Measurements from ENCODE around the gene RAPGEF5.

The RAPGEF5 gene

DNA sequence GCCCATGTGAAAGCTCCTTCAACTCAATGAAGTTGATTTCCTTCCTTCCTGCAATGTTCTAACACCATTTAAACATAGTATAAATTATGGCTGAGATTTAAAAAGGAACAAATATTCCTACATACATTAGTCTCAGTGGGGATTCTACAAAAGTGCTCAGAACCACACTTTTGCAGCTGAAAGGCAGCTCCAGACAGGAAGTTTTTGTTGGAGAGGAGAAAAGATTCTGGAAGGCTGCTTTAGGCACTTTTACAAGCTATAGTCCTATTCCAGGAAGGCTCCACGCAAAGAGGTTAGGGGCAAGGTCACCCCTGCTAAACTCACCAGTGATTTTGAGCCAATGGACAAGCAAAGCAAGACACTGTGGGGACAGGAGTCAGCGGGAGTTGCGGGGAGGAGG is 232.0 kb downstream of the RAPGEF5 start:
- no peak for DNase-seq
- no peaks in the 10 kb centered on the region for H3K27me3 ChIP-seq (replicated peaks; ENCODE audit: control insufficient read depth, insufficient read depth, low read length, poor library complexity, severe bottlenecking)
- H3K9me3 ChIP-seq (ENCODE audit: control insufficient read depth, low read length) = no peaks in the 10 kb centered on the region
- H3K27ac ChIP-seq (ENCODE audit: insufficient read depth, low read length, poor library complexity, severe bottlenecking) = no peak overlapping the region
- no peak overlapping the region for H3K4me3 ChIP-seq (ENCODE audit: insufficient read depth, low read depth, low read length, poor library complexity, severe bottlenecking)
- H3K36me3 ChIP-seq (ENCODE audit: control insufficient read depth, insufficient read depth, low read length) = no peaks in the 10 kb centered on the region
- no peaks in the 10 kb centered on the region for H3K4me1 ChIP-seq (ENCODE audit: control insufficient read depth, insufficient read depth, low read length, poor library complexity, severe bottlenecking)

DNA sequence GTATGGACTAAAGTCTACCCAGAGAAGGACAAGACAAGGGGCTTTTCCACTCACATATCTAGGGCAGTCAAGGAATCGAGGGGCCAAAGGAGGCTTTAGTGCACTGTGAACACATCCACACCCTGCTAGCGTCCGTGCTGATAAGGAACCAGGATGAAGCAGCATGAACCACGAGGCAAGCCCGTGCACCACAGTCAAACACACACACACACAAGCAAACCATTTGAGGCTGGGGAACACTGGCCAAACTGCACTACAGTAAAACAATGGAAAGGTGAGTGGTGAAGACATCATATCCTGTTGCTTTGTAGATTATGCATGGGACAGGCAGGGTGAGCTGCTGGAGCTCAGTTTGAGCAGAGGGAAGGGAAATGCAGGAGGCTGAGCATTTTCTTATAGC is 233.8 kb downstream of the RAPGEF5 start:
- no peaks in the 10 kb centered on the region for H3K4me1 ChIP-seq (ENCODE audit: control insufficient read depth, insufficient read depth, low read length, poor library complexity, severe bottlenecking)

DNA sequence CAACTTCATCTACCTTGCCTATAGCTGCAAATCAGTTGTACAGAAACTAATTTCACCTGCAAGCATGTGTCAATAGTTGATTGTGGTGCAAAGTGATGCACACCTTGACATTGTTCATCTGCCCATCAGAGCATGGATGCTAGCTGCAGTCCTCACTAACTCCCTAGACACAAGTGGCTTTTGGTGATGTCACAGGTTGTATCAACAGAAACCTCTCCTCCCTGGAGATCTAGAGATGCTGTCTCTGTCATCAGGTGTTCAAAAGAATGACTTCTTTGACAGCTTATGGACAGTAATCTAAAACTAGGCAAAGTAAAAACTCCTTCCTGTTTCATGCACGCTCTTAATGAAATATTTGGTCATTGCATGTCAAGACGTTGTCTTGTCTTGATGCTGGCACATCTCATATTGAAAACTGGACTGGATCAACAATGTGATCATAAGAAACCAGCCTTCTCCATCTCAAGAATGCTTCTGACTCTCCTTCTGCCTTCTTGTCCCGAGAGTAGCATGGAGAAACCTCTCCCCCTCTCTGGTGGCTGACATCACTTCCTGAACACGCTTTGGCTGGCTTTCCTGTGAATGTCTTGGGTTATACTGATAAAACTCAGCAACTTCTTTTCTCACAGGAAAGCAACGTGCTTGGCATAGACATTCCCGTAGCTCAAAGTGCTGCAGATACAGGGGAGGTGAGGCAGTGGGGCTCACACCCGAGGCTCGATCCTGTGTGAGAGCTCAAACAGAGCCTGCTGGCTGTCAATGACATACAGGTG is 235.1 kb downstream of the RAPGEF5 start:
- Histone ChIP-seq H3K36me3 (ENCODE audit: control insufficient read depth, insufficient read depth, low read length) (no peaks in the 10 kb centered on the region), H3K27me3 (replicated peaks; ENCODE audit: control insufficient read depth, insufficient read depth, low read length, poor library complexity, severe bottlenecking) (no peaks in the 10 kb centered on the region), H3K27ac (ENCODE audit: insufficient read depth, low read length, poor library complexity, severe bottlenecking) (no peak overlapping the region), H3K4me1 (ENCODE audit: control insufficient read depth, insufficient read depth, low read length, poor library complexity, severe bottlenecking) (no peaks in the 10 kb centered on the region), H3K4me3 (ENCODE audit: insufficient read depth, low read depth, low read length, poor library complexity, severe bottlenecking) (no peak overlapping the region), H3K9me3 (ENCODE audit: control insufficient read depth, low read length) (no peaks in the 10 kb centered on the region)
- DNase-seq = no peak

More for the DNA sequence above, 233.8 kb downstream of the RAPGEF5 start:
- H3K9me3 ChIP-seq (ENCODE audit: control insufficient read depth, low read length) = no peaks in the 10 kb centered on the region
- no peaks in the 10 kb centered on the region for H3K27me3 ChIP-seq (replicated peaks; ENCODE audit: control insufficient read depth, insufficient read depth, low read length, poor library complexity, severe bottlenecking)
- DNase-seq = no peak
- no peak overlapping the region for H3K27ac ChIP-seq (ENCODE audit: insufficient read depth, low read length, poor library complexity, severe bottlenecking)
- no peaks in the 10 kb centered on the region for H3K36me3 ChIP-seq (ENCODE audit: control insufficient read depth, insufficient read depth, low read length)
- no peak overlapping the region for H3K4me3 ChIP-seq (ENCODE audit: insufficient read depth, low read depth, low read length, poor library complexity, severe bottlenecking)

DNA sequence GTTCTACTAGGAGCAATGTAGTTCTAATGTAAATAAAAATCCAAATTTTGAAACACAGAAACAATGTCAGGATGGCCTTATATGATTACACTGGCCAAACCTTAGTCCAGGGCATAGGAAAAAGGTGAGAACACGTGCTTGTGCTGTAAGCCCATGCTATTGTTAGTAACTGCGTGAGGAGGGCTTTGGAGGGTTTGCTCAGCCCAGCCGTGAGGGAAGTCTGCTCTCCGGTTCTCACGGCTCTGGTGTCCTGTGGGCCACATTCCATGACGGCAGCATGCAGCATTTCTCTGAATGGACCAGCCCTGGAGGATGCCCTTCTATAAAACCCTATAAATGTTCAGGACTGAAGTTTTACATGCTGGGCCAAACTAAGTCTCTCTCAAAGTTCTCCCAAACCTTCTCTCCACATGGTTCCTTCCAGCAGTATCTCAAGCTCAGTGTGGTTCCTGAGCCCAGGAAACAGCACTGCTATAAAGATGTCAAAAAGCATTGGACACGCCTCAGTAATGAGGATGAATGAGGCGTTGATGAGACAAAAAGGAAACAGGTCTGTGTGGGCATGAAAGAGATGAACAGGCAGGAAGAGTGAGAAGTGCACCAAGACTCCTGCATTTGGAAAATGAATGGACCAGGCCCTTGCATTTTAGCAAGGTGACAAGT is 236.4 kb downstream of the RAPGEF5 start:
- no peak overlapping the region for H3K4me3 ChIP-seq (ENCODE audit: insufficient read depth, low read depth, low read length, poor library complexity, severe bottlenecking)
- DNase-seq = no peak
- H3K27me3 ChIP-seq (replicated peaks; ENCODE audit: control insufficient read depth, insufficient read depth, low read length, poor library complexity, severe bottlenecking) = no peaks in the 10 kb centered on the region
- H3K4me1 ChIP-seq (ENCODE audit: control insufficient read depth, insufficient read depth, low read length, poor library complexity, severe bottlenecking) = no peaks in the 10 kb centered on the region
- no peaks in the 10 kb centered on the region for H3K9me3 ChIP-seq (ENCODE audit: control insufficient read depth, low read length)
- H3K27ac ChIP-seq (ENCODE audit: insufficient read depth, low read length, poor library complexity, severe bottlenecking) = no peak overlapping the region
- no peaks in the 10 kb centered on the region for H3K36me3 ChIP-seq (ENCODE audit: control insufficient read depth, insufficient read depth, low read length)

DNA sequence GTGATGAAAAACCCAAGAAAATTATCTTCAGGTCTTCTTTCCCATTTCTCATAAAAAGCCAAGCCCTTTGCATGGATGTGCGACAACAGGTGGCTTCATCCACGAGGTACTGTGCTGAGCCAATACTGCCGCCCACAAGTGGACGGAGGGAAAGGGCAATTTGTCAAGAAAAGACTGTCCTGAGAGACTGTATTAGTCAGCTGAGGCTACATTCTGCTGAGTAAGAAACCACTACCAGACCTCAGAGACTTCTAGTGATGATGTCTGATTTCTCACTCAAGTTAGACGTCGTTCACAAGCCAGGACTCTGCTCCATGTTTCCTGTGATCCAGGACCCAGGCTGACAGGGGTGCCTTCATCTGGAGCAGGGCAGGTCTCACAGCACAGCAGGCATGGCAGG is 239.7 kb downstream of the RAPGEF5 start:
- no peak for DNase-seq
- Histone ChIP-seq H3K27ac (ENCODE audit: insufficient read depth, low read length, poor library complexity, severe bottlenecking) (no peak overlapping the region), H3K36me3 (ENCODE audit: control insufficient read depth, insufficient read depth, low read length) (no peaks in the 10 kb centered on the region), H3K4me1 (ENCODE audit: control insufficient read depth, insufficient read depth, low read length, poor library complexity, severe bottlenecking) (no peaks in the 10 kb centered on the region), H3K9me3 (ENCODE audit: control insufficient read depth, low read length) (no peaks in the 10 kb centered on the region), H3K27me3 (replicated peaks; ENCODE audit: control insufficient read depth, insufficient read depth, low read length, poor library complexity, severe bottlenecking) (no peaks in the 10 kb centered on the region), H3K4me3 (ENCODE audit: insufficient read depth, low read depth, low read length, poor library complexity, severe bottlenecking) (no peak overlapping the region)

DNA sequence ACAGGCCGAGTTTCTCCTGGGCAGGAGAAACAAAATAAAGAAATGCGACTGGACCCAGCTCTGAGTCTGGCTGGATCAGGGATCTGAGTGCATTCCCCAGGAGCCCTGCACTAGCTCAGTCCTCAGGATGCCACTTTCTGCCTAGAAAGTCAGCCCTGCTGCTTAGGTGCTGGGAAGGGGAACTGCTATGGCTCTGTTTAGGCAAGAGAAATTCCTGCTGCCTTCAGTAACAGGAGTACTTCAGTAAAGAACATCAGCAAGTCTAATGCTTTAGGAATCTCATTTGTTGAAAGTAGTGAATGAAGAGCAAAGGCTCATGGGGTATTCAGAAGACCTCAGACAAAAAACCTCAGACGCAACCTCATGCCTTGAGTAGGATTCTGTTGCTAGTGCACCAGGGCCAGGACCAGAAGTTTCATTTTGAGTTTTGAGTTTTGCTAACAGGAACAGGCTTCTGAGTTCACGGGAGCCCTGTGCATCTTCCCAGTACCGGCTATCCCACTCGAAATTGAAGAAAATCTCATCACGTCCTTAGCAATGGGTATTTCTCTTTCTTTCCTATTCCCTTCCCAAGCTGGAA is 240.4 kb downstream of the RAPGEF5 start:
- no peaks in the 10 kb centered on the region for H3K36me3 ChIP-seq (ENCODE audit: control insufficient read depth, insufficient read depth, low read length)
- DNase-seq = no peak
- H3K27ac ChIP-seq (ENCODE audit: insufficient read depth, low read length, poor library complexity, severe bottlenecking) = no peak overlapping the region
- no peaks in the 10 kb centered on the region for H3K9me3 ChIP-seq (ENCODE audit: control insufficient read depth, low read length)
- no peaks in the 10 kb centered on the region for H3K27me3 ChIP-seq (replicated peaks; ENCODE audit: control insufficient read depth, insufficient read depth, low read length, poor library complexity, severe bottlenecking)
- H3K4me3 ChIP-seq (ENCODE audit: insufficient read depth, low read depth, low read length, poor library complexity, severe bottlenecking) = no peak overlapping the region
- no peaks in the 10 kb centered on the region for H3K4me1 ChIP-seq (ENCODE audit: control insufficient read depth, insufficient read depth, low read length, poor library complexity, severe bottlenecking)

DNA sequence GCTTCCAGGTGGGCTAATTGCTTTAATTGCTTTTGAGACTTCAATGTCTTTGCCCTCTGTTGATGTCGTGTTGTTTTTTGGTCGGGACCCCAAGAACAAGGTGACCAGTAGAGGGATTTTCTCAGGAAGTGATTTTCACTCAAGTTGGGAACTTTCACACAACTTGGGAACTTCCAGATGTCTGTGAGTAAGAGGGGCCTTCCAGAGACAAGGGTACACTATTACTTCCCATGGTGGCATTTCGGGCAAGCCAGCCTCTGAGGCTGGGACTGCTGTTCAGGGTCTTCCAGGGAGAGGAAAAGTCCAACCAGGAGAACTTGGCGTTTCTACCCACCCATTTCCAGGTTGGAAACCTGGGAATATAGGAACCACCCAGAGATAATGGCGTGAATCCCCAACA is 241.3 kb downstream of the RAPGEF5 start:
- H3K9me3 ChIP-seq (ENCODE audit: control insufficient read depth, low read length) = no peaks in the 10 kb centered on the region

DNA sequence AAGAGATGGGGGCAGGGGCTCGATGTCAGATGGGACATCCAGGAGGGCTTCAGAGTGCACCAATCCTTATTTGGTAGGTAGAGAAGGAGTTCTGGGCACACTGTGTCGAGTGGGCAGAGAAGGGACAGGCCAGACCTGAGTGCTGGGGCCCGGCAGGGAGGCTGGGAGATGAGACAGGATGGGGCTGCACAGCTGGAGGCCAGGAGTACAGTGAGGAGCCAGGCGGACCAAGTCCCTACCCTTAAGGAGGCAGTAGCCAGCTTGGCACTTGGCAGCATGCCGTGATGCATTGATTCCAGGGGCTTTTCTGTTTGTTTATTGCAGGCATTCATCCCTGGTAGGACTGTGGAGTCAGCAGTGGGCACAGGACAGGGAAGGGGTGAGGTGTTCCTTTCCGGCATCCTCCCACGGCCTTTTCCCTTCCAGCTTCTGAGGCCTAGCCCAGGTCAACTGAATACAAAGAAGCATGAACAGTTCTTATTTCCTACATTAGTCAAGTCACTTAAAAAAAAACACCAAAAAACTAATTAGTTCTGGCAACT is 242.4 kb downstream of the RAPGEF5 start:
- no peaks in the 10 kb centered on the region for H3K36me3 ChIP-seq (ENCODE audit: control insufficient read depth, insufficient read depth, low read length)
- no peak overlapping the region for H3K27ac ChIP-seq (ENCODE audit: insufficient read depth, low read length, poor library complexity, severe bottlenecking)
- H3K4me1 ChIP-seq (ENCODE audit: control insufficient read depth, insufficient read depth, low read length, poor library complexity, severe bottlenecking) = no peaks in the 10 kb centered on the region
- no peak for DNase-seq
- H3K4me3 ChIP-seq (ENCODE audit: insufficient read depth, low read depth, low read length, poor library complexity, severe bottlenecking) = no peak overlapping the region
- H3K27me3 ChIP-seq (replicated peaks; ENCODE audit: control insufficient read depth, insufficient read depth, low read length, poor library complexity, severe bottlenecking) = no peaks in the 10 kb centered on the region
- no peaks in the 10 kb centered on the region for H3K9me3 ChIP-seq (ENCODE audit: control insufficient read depth, low read length)

More for the DNA sequence above, 241.3 kb downstream of the RAPGEF5 start:
- H3K36me3 ChIP-seq (ENCODE audit: control insufficient read depth, insufficient read depth, low read length) = no peaks in the 10 kb centered on the region
- no peak for DNase-seq
- no peak overlapping the region for H3K4me3 ChIP-seq (ENCODE audit: insufficient read depth, low read depth, low read length, poor library complexity, severe bottlenecking)
- no peak overlapping the region for H3K27ac ChIP-seq (ENCODE audit: insufficient read depth, low read length, poor library complexity, severe bottlenecking)
- H3K27me3 ChIP-seq (replicated peaks; ENCODE audit: control insufficient read depth, insufficient read depth, low read length, poor library complexity, severe bottlenecking) = no peaks in the 10 kb centered on the region
- no peaks in the 10 kb centered on the region for H3K4me1 ChIP-seq (ENCODE audit: control insufficient read depth, insufficient read depth, low read length, poor library complexity, severe bottlenecking)

DNA sequence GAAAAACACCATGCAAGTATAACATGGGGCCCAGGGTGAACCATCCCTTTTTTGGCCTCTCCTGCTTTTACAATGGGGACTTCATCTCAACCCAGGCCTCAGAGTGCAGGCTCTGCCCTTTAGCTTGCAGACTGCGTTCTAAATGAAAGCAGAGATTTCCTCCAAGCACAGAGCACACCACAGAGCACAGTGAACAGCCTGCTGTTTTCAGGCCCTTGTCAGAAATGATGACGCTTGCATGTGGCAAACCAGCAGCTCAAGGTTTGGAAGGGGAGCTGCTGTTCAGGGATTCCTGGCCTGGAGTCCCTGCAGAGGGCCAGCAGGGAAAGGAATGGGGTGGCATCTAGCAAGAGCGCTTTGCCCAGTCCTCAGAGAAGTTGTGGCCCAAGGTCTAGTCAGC is 243.9 kb downstream of the RAPGEF5 start:
- H3K4me1 ChIP-seq (ENCODE audit: control insufficient read depth, insufficient read depth, low read length, poor library complexity, severe bottlenecking) = no peaks in the 10 kb centered on the region
- H3K36me3 ChIP-seq (ENCODE audit: control insufficient read depth, insufficient read depth, low read length) = no peaks in the 10 kb centered on the region
- H3K27ac ChIP-seq (ENCODE audit: insufficient read depth, low read length, poor library complexity, severe bottlenecking) = no peak overlapping the region
- no peak for DNase-seq
- H3K27me3 ChIP-seq (replicated peaks; ENCODE audit: control insufficient read depth, insufficient read depth, low read length, poor library complexity, severe bottlenecking) = peaks cover 3% of the 10 kb centered on the region
- no peaks in the 10 kb centered on the region for H3K9me3 ChIP-seq (ENCODE audit: control insufficient read depth, low read length)
- H3K4me3 ChIP-seq (ENCODE audit: insufficient read depth, low read depth, low read length, poor library complexity, severe bottlenecking) = no peak overlapping the region

DNA sequence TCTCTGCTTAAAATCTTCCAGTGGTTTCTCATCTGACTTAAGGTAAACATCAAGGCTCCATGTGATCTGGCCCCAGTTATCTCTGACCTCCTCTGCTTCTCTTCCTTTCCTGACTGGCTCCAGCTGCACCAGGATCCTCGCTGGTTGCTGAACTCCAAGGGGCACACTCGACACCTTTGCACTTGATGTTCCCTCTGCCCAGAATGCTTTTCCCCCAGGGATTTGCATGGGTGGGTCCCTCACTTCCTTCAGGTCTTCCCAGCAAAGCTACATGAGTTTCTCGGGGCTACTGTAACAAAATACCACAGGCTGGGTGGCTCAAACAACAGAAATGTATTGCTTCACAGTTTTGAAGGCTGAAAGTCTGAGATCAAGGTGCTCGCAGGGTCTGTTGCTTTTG is 245.3 kb downstream of the RAPGEF5 start:
- Histone ChIP-seq H3K4me3 (ENCODE audit: insufficient read depth, low read depth, low read length, poor library complexity, severe bottlenecking) (no peak overlapping the region), H3K27ac (ENCODE audit: insufficient read depth, low read length, poor library complexity, severe bottlenecking) (no peak overlapping the region), H3K36me3 (ENCODE audit: control insufficient read depth, insufficient read depth, low read length) (no peaks in the 10 kb centered on the region), H3K4me1 (ENCODE audit: control insufficient read depth, insufficient read depth, low read length, poor library complexity, severe bottlenecking) (no peaks in the 10 kb centered on the region), H3K27me3 (replicated peaks; ENCODE audit: control insufficient read depth, insufficient read depth, low read length, poor library complexity, severe bottlenecking) (peaks cover 3% of the 10 kb centered on the region), H3K9me3 (ENCODE audit: control insufficient read depth, low read length) (no peaks in the 10 kb centered on the region)
- no peak for DNase-seq

Data from effector memory CD4-positive, alpha-beta T cell (primary cell).